HG03442 (cell line): ENCODE data around the gene PITRM1.

Source experiments
- ATAC-seq: cut with Tn5 transposase; IDR thresholded peaks from one replicate; pipeline ENCODE4 v1.9.1; 2021; ENCODE audit warnings: mild to moderate bottlenecking, moderate library complexity; ENCODE audit not compliant: unreplicated experiment

PITRM1 gene

DNA sequence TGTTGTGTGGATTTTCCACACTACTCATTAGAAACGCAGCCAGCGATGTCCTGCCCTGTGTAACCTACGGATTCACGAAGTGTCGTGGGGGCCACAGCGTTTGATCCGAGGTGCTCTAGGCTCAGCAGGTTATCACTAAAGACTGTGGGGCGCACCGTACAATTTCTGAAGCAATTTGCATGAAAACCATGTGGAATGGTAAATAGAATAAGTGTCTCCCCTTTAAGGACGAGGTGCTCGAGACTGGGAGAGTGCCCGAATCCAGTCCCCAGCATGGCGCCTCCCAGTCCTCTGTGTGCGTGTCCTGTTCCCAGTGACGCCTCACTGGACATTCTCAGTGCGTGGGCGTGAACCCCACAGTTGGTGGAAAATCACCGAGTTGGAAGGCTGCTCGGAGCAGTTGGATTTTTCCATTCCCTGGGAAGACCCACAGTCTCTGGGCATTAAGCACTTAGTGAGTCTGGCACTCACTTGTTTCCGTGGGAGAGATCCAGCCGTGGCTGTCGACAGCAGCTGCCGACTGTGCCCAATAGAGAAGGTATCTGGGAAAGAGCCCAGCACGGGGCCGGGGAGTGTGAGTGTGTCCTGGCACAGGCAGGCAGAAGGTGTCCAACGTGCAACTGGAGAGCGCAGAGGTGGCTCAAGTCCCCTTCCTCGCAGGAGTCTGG is 68.2 kb downstream of the PITRM1 start:
- ATAC-seq: no peak

DNA sequence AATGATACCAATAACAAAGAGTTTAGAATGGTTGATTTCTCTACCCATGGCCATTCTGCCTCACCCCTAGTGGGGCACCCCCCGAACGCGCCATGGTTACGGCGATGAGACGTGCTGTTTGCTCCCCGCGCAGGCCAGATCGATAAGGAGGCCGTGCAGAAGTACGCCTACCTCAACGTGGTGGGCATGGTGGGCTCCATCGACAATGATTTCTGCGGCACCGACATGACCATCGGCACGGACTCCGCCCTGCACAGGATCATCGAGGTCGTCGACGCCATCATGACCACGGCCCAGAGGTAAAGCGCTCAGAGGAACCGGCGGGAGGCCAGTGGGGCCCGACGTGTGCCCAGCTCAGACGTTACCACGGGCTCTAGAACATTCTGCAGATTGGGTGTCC is 68.9 kb downstream of the PITRM1 start:
- no peak for ATAC-seq

DNA sequence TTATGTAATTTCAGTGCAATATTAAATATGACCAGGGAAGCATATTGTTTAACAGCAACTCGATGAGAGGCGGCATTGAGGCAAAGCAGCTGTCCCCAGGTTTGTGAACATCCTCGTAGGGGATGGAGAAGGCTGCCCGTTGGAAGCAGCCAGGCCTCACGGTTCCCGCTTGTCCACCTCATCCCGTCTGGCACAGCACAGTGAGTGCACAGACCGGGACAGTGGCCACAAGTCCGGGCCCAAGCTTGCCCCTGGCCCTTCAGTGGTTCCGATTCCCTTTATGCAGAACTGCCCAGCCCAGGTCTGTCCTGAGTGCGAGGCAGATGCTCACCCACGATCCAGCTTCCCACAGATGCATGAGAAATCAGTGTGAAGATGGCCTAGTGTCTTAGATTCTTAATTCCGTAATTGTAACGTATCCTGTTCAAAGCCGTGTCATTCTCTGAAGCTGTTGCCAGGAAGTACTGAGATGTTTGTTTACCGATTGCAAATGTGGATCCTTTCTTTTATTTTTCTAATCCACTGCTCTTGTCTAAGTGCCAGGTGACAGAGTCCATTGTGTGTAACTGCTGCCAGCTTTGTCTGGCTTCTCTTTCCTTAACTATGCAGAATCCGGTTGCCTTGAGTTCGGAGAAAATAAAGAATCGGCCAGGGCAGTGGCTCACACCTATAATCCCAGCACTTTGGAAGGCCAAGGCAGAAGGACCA is 69.7 kb downstream of the PITRM1 start:
- ATAC-seq: no peak

DNA sequence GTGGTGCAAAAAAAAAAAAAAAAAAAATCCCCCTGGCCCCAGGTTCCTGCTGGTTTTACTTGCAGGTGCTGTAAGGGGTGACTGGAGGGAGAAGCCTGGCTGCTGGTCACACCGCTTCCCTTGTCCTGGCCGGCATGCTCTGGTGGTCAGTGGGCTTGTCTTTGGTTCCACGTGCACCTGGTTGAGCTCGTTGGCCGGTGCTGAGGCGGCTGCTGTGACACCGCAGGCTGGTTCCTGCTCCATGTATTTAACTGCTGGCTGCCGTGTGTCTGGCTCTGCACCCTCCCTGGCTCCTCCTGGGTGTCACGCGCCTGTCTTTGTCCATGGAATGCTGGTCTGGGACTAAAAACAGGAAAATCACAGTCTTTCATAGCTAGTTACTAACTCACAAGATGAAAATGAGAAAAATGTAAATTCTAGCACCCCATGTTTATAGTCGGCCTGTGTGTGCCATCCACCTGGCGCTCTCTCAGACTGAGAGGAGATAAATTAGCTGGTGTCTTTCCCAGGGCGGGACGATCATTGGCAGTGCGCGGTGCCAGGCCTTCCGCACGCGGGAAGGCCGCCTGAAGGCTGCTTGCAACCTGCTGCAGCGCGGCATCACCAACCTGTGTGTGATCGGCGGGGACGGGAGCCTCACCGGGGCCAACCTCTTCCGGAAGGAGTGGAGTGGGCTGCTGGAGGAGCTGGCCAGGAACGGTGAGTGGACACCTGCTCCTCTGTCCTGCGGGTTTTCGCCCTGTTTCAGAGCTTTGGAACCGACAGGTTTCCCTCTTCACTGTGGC is 71.5 kb downstream of the PITRM1 start:
- ATAC-seq: no peak

DNA sequence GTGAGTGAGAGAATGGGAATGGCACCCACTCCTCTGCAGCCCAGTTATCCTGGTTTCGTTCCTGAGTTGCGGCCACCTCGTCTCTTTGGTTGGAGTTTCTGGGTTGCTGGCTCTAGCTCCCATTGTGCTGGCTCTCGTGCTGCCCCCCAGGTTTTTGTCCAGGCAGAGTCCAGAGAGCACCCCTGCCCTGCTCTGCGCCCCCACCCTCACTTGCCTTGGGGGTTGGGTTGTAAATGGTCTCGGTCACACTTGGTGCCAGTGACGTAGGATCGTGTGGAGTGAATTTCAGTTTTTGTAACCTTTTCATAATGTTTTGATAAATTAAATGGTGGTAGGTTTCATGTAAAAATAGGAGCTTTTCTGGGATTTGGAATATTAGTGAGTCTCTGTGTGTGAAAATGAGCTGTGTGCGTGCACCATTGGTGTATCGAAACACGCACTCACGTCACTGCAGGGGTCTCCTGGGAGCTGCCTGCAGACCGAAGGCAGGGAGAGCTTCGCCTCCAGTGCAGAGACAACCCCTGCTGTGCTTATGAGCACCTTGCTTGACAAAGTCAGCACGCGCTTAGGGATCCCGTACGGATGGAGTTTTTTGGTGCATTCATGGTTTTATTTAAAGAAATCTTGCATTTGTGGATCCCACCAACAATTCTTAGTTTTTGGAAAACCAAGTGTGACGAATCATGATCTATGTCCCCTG is 72.3 kb downstream of the PITRM1 start:
- ATAC-seq: no peak

DNA sequence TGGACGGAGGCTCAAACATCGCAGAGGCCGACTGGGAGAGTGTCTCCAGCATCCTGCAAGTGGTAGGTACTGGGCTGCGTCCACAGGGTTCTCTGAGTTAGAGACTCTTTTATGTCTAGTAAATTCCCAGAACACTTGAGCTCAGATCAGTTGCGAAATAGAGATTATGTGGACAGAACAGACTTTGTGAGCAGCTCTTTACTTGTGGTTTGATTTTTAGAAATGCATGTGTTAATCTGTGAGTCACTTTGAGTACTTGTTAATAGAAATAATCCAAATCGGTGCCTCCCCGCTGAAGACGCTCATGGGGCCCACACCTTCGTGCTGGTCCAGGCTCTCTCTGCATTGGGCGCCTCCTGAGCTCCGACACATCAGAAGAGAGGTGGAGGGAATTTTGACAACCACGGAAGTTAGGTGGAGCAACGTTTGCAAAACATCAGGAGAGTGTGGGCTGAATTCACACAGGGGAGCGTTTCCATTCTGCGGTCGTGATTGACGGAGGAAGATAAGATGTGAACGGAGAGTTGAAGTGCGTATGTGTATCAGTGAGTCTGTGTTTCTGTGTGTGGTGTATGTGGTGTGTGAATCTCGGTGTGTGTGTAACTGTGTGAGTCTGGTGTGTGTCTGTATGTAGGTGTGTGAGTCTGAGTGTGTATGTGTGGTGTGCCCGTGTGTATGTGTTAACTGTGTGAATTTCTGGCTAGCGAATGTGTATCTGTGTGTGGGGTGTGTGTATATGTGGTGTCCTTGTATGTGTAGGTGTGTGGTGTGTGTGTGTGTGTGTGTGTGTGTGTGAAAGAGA is 73.1 kb downstream of the PITRM1 start:
- ATAC-seq: no peak

DNA sequence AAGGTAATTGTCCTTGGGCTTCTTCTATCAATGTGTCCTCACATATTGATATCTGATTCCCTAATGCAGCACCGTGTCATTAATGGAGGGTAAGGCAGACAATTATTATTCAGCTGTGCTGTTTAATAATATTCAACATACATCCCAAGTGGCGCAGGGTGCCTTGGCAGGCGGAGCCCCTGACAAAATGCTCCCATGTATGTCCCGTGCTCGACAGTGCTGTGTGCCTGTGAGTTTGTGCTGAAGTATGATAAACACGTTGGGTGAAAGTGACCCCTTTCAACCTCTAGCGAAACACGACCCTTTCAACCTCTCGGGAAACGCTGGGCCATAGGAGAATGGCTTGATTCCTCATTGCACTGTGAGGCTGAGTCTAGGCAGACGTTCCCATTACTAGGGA is 73.9 kb downstream of the PITRM1 start:
- no peak for ATAC-seq

DNA sequence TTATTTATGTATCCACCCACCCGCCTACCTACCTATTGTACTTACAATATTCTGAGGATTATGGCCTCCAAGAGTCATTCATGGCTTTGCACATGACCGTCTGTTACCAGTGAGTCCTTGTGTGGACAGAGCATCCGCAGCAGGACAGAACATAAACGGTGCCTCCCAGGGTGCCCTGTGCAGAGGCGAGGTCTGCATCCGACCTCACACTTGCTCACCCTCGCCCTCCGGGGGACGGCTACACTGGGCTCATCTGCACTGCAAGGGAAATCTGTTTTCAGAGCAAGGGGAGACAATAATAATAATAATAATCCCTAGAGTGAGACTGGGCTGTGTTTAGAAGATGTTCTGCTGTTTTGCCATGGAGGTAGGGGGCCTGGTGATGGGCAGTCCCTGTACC is 75.4 kb downstream of the PITRM1 start:
- ATAC-seq: no peak

DNA sequence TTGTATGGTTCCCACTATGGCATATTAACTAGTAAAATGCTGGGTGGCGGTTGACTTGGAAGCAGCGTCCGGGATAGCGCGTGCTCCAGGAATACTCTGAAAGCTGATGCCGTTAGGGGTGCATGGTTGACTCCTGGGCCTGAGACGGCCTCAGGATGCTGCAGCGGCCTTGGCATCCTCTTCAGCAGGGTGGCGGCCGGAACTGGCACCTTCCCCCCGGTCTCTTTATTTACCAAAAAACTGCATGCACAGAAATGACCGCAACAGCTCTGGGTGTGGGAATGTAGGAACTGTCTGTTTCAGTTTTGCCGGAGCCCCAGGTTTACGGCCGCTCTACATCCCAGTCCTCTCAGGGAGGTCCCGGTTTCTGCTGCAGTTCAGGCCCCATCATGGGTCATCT is 76.4 kb downstream of the PITRM1 start:
- ATAC-seq: no peak

DNA sequence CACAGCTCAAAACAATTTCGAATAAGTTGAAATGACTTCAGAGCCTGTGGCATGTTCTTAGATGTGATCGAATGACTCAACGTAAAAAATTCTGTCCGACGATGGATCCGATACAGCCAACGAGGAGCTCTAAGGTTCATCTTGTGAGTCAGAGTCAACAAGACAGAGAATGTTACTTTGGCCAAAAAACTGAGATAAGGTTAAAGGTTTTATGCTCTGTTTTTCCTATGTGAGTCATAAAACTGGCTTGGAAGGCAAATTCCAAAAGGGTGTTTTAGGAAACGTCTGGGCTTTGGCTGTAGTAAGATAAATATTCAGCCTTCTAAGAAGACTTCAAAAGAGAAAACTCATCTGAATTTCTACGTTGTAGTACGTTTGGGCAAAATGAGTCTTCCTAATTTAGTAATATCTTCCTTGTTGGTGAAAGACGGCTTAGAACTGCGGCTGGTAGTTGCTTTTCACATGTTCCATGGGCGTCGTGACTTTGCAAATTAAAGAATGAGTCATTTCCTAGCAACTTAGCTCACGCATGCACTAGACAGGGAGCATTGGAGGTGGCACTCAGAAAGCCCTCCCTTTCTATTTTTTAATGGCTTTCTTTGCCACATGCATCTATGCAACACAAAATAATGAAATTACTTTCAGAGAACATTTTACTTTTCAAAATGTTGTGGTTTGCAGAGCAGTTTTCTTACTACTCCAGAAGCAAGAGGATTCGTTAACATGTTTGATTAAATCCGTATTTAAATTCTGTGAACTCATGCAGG is 77.0 kb downstream of the PITRM1 start:
- ATAC-seq: peak; percentile 72

DNA sequence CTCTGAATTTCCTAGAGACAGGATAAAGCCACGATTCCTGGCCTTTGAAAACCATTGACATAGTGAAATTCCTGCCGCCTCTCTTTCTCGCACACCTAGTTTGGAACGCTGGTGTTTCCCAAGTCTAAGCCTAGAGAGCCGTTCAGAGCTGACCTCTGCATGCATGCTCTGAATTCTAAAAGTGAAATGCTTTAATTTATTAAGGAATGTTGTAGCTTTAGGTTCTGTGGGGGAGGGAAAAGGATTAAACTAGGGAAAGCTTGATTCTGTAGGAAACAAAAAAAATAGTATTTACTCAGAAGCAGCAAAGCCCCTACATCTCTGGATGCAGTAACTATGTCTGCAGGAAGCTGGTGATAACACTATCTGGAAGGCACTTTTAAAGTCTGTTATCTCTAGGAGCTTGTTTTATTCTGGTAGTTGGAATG is 78.0 kb downstream of the PITRM1 start:
- no peak for ATAC-seq

DNA sequence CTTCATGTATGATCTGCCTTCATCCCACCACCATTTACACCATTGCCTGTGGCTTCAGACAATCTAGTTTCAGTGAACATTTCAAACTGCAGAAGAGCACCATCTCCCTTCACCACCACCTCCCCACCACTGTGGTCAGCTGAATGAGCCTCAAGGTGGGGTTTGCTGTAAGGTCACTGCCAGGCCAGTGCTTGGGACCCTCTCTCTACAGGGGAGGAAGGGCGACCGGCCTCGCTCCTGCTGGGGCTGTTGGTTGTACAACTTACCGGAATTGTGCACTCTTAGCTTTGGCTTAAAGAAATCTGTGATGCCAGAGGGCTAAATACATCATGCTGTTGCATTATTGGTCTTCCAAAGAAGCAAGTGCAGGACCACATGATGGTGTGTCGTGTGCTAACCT is 78.6 kb downstream of the PITRM1 start:
- ATAC-seq: no peak

DNA sequence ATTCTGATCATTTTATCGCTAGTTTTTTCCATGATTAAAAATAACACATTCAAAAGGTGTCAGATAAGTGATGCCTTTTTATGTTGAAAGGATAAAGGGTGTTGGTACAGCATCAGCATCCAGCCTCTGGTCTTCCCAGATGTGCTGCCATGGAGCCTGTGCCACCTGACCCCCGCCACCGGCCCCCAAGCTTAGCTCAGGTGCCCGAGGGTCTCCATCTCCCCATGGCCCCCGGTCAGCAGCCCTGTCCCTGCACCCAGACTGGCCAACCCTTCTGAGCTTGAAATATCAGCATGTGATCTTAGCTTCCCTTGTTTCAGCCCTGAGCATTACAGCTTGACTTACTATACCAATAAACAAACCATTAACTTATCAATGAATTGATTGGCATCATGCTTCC is 80.7 kb downstream of the PITRM1 start:
- no peak for ATAC-seq

DNA sequence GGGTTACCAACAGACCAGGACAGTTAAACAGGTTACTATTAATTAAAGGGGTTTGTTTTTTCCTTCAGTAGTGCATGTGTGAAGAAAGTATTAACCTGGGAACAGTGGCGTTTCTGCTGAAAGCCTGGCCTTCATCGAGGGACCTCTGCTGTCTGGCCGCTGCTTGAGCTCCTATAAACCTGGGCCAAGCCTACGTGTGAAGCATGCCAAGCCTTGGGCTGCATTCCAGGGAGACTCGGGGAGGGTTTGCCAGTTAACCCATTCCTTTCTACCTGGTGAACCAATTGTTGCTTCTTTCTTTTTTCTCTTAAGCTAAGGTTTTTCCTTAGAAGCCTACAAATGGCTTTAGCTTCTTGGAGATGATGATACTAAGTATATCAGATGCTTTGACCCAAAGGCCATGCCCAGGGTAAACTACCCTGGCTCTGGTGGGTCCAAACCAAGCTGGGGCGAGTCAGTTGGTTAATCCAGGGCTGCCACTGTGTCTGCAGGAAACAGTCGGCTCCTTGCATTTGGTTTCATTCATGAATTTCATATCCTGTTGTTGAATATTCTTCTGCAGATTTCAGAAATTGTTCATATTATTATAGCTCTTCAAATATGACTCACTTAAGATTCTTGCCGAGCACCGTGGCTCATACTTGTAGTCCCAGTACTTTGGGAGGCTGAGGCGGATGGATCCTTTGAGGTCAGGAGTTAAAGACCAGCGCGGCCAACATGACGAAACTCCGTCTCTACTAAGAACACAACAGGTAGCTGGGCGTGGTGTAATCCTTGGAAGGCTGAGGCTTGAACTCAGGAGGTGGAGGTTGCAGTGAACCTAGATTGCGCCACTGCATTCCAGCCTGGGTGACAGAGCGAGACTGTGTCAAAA is 81.4 kb downstream of the PITRM1 start:
- no peak for ATAC-seq

DNA sequence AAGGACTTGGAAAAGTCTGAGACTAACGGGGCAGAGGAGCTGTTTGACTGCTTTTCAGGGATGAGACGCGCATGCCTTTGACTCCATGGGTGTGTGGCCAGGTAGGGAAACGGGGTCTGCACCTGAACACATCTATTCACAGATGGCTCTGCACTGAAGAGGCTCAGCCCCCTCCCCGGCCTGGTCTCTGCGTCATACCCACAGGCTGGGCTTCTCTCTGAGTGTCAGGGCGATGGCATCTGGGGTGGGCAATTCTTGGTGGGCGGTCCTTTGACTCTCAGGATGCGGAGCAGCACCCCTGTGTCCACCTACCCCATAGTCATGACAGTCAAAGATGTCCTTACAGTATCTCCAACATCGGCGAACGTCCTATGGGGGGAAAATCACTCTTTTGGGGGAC is 82.2 kb downstream of the PITRM1 start:
- ATAC-seq: no peak
